ENCODE measurements around the gene TBRG4. TPM values are rescaled to one million over a fixed set of nuclear protein-coding genes. Genes with fewer than 3 reads are reported as not detected.
A peak's percentile ranks its signal among the peaks of the same experiment; 100 is the strongest.

TBRG4 gene
- total and polyA plus RNA-seq, 3 donors from 2014 or later = 75.7 to 82.8 (median 82.7) TPM

DNA sequence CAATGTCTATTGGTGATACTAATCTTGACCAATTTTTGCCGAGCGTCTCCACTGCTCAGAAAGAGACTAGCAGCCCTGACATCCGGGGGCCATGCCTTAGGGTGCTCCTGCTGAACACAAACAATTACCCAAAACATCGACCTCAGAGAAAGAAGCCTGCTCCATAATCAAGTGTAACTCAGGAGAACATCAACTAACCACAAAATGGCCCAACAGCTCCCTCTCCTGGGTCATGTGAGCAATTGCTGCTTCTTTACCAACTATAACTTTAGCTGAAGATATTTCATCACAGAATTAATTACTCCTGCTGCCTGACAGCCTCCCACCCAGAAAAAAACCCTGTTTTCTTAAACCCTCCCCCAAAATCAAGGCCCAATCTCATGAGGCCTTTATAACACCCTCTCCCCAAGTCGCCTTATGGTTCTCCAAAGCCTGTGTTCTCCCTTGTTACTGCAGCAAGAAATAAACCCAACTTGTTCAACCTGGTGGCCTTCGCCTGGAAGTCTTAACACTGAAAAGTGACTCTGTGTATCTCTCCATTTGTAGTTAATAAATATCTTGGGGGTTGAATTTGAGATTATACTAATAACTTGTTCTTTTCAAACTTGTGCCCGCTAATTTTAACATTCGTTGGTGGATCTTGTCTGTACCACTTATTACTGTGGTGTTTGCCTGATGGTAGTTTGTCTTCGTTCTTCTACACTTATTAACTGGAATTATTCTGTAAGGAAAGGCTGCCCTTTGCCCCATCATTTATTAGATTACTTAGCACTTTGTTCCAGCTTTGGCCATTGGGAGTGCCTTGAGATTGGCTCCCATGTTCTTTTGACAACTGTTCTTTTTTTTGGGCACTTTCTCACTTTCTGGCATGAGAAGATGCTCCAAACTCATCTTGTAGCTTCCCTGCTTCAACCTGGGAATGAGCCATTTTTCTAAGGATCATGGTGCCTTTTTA is 24.9 kb upstream of the TBRG4 start:
- Histone ChIP-seq H3K27me3 (no peaks in the 10 kb centered on the region), H3K4me1 (no peaks in the 10 kb centered on the region), H3K4me3 (no peak overlapping the region), H3K36me3 (ENCODE audit: low read depth, missing control alignments) (no peaks in the 10 kb centered on the region), H3K27ac (no peak overlapping the region), H3K9me3 (no peaks in the 10 kb centered on the region)
- 49 to 56% methylated on average over 9 of the region's 9 CpGs for WGBS, 2 donors
- intact Hi-C loops (cut with DNase I; ENCODE audit: low total_unique reads) = loop anchor here (10.0 kb wide), 2 partner anchors 162 to 282 kb away; partner anchors contain the start of gene MYO1G
- TF ChIP-seq POLR2A (IDR thresholded peaks at IDR 0.05) = no peak
- TF ChIP-seq, protein P1, sequence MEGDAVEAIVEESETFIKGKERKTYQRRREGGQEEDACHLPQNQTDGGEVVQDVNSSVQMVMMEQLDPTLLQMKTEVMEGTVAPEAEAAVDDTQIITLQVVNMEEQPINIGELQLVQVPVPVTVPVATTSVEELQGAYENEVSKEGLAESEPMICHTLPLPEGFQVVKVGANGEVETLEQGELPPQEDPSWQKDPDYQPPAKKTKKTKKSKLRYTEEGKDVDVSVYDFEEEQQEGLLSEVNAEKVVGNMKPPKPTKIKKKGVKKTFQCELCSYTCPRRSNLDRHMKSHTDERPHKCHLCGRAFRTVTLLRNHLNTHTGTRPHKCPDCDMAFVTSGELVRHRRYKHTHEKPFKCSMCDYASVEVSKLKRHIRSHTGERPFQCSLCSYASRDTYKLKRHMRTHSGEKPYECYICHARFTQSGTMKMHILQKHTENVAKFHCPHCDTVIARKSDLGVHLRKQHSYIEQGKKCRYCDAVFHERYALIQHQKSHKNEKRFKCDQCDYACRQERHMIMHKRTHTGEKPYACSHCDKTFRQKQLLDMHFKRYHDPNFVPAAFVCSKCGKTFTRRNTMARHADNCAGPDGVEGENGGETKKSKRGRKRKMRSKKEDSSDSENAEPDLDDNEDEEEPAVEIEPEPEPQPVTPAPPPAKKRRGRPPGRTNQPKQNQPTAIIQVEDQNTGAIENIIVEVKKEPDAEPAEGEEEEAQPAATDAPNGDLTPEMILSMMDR (IDR thresholded peaks at IDR 0.05) = peak; percentile 68 to 90 (median 83)
- peak; percentile 64 for DNase-seq

GRCh38 chr7:45133877-45134276 is 22.4 kb upstream of the TBRG4 start:
- Histone ChIP-seq H3K27ac (no peak overlapping the region), H3K9me3 (no peaks in the 10 kb centered on the region), H3K4me1 (no peaks in the 10 kb centered on the region), H3K4me3 (no peak overlapping the region), H3K27me3 (no peaks in the 10 kb centered on the region), H3K36me3 (ENCODE audit: low read depth, missing control alignments) (no peaks in the 10 kb centered on the region)
- no peak for TF ChIP-seq POLR2A (IDR thresholded peaks at IDR 0.05)
- WGBS, 2 donors = 94 to 100% methylated on average over 3 to 7 of the region's 7 CpGs
- intact Hi-C loops (cut with DNase I; ENCODE audit: low total_unique reads) = loop anchor here (10.0 kb wide), 2 partner anchors 159 to 279 kb away; partner anchors contain the start of gene MYO1G
- no peak for DNase-seq

GRCh38 chr7:45133352-45133751 is 21.9 kb upstream of the TBRG4 start:
- 90 to 97% methylated on average over 2 to 4 of the region's 4 CpGs for WGBS, 2 donors
- Histone ChIP-seq H3K4me3 (no peak overlapping the region), H3K9me3 (no peaks in the 10 kb centered on the region), H3K27me3 (no peaks in the 10 kb centered on the region), H3K27ac (no peak overlapping the region), H3K36me3 (ENCODE audit: low read depth, missing control alignments) (no peaks in the 10 kb centered on the region), H3K4me1 (no peaks in the 10 kb centered on the region)
- intact Hi-C loops (cut with DNase I; ENCODE audit: low total_unique reads) = loop anchor here (10.0 kb wide), 2 partner anchors 159 to 279 kb away; partner anchors contain the start of gene MYO1G
- no peak for DNase-seq
- no peak for TF ChIP-seq POLR2A (IDR thresholded peaks at IDR 0.05)
- TF ChIP-seq, protein P1 (IDR thresholded peaks at IDR 0.05) = no peak

DNA sequence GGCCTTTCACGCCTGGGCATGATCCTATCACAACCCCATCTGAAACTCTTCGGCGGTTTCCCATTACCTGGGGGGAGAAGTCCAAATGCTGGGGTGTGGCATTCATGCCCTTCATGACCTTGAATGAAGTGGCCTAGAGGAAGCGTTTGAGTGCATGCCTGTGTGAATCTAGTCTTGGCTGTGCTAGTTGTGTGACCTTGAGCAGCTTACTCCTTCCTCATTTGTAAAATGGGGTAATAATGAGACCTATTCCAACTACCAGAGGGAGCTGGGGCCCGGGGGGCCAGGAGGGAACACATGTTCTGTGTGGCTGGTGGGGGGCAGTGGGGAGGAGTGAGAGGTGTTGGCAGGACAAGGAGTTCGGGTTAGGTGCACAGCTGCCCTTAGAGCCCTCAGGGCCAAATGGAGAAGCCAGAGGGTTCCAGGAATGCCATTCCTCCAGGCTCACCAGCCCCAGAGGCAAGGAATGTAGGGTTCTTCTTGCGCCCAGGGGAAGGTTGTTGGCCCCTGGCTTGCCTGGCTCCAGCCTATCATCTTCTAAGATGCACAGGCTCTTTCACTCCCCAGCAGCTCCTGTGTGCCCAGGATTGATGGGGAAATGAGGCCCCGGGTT is 21.3 kb upstream of the TBRG4 start:
- Histone ChIP-seq H3K36me3 (ENCODE audit: low read depth, missing control alignments) (no peaks in the 10 kb centered on the region), H3K4me1 (no peaks in the 10 kb centered on the region), H3K4me3 (no peak overlapping the region), H3K9me3 (no peaks in the 10 kb centered on the region), H3K27me3 (no peaks in the 10 kb centered on the region), H3K27ac (no peak overlapping the region)
- TF ChIP-seq POLR2A (IDR thresholded peaks at IDR 0.05) = no peak
- TF ChIP-seq, protein P1 (IDR thresholded peaks at IDR 0.05) = no peak
- intact Hi-C loops (cut with DNase I; ENCODE audit: low total_unique reads) = loop anchor here (10.0 kb wide), 2 partner anchors 158 to 278 kb away; partner anchors contain the start of gene MYO1G
- 67 to 71% methylated on average over 8 of the region's 8 CpGs for WGBS, 2 donors
- DNase-seq = no peak

DNA sequence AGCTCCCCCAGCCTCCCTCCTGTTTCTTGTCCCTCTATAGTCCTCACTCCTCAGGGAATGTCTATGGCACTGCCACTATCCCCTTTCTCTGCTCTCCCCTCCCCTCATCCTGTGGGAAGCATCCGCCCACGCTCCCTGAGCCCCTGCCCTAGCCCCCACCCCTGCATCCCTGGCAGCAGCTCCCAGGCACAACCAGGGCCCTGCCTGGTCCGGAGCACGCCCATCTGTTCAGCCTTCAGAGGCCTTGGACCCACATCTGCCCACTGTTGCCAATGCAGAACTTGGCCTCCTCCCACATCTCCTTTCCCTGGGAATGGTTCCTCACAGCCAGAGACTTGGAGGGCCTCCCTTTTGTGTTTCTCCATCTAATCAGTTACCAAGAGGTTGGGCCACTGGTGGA is 20.4 kb upstream of the TBRG4 start:
- Histone ChIP-seq H3K9me3 (no peaks in the 10 kb centered on the region), H3K27me3 (no peaks in the 10 kb centered on the region), H3K27ac (no peak overlapping the region), H3K36me3 (ENCODE audit: low read depth, missing control alignments) (no peaks in the 10 kb centered on the region), H3K4me1 (no peaks in the 10 kb centered on the region), H3K4me3 (no peak overlapping the region)
- intact Hi-C loops (cut with DNase I; ENCODE audit: low total_unique reads) = loop anchor here (10.0 kb wide), 2 partner anchors 157 to 277 kb away; partner anchors contain the start of gene MYO1G
- 53 to 56% methylated on average over 4 of the region's 4 CpGs for WGBS, 2 donors
- DNase-seq = no peak
- TF ChIP-seq, protein P1 (IDR thresholded peaks at IDR 0.05) = no peak
- no peak for TF ChIP-seq POLR2A (IDR thresholded peaks at IDR 0.05)
